ENCODE results near the gene VAMP4. TPM values are rescaled to one million over a fixed set of nuclear protein-coding genes. Genes with fewer than 3 reads are reported as not detected.
"Not testable (repeated sequence)": the region's sequence is repeated elsewhere in the genome, so short reads cannot be mapped to it uniquely, and the experiment has no call there.

Gene VAMP4
- total RNA-seq, 1 donor from 2014 or later, result 10.2 TPM

DNA sequence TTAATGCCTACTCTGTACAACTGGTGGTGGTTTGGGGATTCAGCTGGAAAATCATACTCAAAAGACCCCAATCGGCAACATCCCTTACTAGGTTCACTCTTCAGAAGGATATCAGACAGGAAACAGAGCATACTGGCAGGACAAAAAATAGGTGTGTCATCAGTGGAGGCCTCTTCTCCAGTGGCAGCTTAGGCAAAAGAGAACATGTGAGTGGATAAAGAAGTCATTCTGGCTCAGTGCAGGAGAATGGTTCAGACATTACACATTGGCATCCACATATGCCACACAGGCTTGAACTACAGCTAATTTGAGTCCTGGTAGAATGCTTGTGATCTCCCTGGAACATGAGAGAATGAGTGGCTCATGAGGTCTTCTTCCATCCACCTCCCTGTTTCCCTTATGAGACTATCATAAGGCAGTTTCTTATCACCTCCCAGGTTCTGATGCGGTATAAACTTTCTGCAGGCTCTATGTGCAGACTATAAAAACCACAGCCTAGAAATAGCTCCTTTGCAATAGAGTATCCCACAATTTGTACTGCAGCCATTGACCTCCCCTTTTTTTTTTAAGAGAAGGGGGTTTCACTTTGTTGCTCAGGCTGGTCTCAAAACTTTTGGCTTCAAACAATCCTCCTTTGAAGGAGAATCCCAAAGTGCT is 24.7 kb downstream of the VAMP4 start:
- H3K4me3 Mint-ChIP-seq (ENCODE audit: low read depth), result no peak overlapping the region
- H3K4me1 Mint-ChIP-seq (ENCODE audit: low read depth), result peaks cover 3% of the 10 kb centered on the region
- no peak overlapping the region for H3K27ac Mint-ChIP-seq
- no peaks in the 10 kb centered on the region for H3K27me3 Mint-ChIP-seq (ENCODE audit: low read depth)
- H3K9me3 Mint-ChIP-seq, result no peaks in the 10 kb centered on the region
- H3K36me3 Mint-ChIP-seq (ENCODE audit: low read depth), result peaks cover 17% of the 10 kb centered on the region
- no peak for DNase-seq (ENCODE audit: low spot score)
- intact Hi-C loops (cut with micrococcal nuclease), result no loop called here

GRCh38 chr1:171716616-171717015 is 25.2 kb downstream of the VAMP4 start:
- Mint-ChIP-seq H3K27me3 (ENCODE audit: low read depth) (no peaks in the 10 kb centered on the region), H3K4me3 (ENCODE audit: low read depth) (no peak overlapping the region), H3K4me1 (ENCODE audit: low read depth) (peaks cover 3% of the 10 kb centered on the region), H3K36me3 (ENCODE audit: low read depth) (peaks cover 16% of the 10 kb centered on the region), H3K27ac (no peak overlapping the region), H3K9me3 (no peaks in the 10 kb centered on the region)
- DNase-seq (ENCODE audit: low spot score), result no peak
- intact Hi-C loops (cut with micrococcal nuclease), result no loop called here

DNA sequence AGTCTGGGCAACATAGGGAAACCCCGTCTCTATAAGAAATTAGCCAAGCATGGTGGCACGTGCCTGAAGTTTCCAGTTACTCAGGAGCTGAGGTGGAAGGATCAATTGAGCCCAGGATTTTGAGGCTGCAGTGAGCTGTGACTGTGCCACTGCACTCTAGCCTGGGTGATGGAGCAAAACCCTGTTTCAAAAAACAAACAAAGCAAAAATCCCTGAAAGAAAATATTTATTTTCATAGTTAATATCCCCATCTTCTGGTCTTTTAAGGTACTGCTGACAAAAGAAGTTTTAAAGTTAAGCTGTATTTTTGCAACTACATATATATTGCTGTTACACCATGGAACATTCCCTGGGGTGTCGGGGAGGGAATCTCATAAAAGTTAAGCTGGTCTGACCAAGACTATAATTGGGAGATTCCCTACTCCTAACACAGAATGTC is 26.0 kb downstream of the VAMP4 start:
- no peaks in the 10 kb centered on the region for H3K27me3 Mint-ChIP-seq (ENCODE audit: low read depth)
- no peak for DNase-seq (ENCODE audit: low spot score)
- no peak overlapping the region for H3K27ac Mint-ChIP-seq
- intact Hi-C loops (cut with micrococcal nuclease), result no loop called here
- H3K4me3 Mint-ChIP-seq (ENCODE audit: low read depth), result no peak overlapping the region
- H3K9me3 Mint-ChIP-seq, result no peaks in the 10 kb centered on the region
- peaks cover 3% of the 10 kb centered on the region for H3K4me1 Mint-ChIP-seq (ENCODE audit: low read depth)
- H3K36me3 Mint-ChIP-seq (ENCODE audit: low read depth), result peaks cover 13% of the 10 kb centered on the region

DNA sequence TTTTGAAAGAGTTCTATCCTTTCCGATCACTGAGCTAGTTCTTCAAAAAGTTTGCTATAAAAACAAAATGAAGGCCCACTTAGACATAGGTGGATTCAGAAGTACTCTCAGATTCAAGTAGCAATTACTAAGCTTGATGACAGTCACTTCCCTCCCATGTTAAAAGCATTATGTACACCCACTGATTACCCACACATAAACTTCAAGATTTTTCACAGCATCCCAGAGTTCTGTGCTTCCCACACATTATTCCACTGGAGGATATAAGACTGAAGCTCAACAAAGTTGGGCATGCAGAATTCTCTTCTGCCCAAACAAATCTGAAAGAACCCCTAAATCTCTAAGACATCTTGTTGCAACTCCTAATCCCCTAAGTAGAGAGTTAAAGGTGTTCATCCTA is 29.5 kb downstream of the VAMP4 start:
- intact Hi-C loops (cut with micrococcal nuclease), result no loop called here

GRCh38 chr1:171711643-171712042 is 30.2 kb downstream of the VAMP4 start:
- Mint-ChIP-seq H3K4me3 (ENCODE audit: low read depth) (no peak overlapping the region), H3K27me3 (ENCODE audit: low read depth) (no peaks in the 10 kb centered on the region), H3K36me3 (ENCODE audit: low read depth) (peaks cover 20% of the 10 kb centered on the region), H3K9me3 (no peaks in the 10 kb centered on the region), H3K27ac (no peak overlapping the region), H3K4me1 (ENCODE audit: low read depth) (no peaks in the 10 kb centered on the region)
- intact Hi-C loops (cut with micrococcal nuclease), result no loop called here
- DNase-seq (ENCODE audit: low spot score), result no peak

More for the DNA sequence above, 29.5 kb downstream of the VAMP4 start:
- peaks cover 19% of the 10 kb centered on the region for H3K36me3 Mint-ChIP-seq (ENCODE audit: low read depth)
- no peaks in the 10 kb centered on the region for H3K9me3 Mint-ChIP-seq
- DNase-seq (ENCODE audit: low spot score), result no peak
- H3K4me1 Mint-ChIP-seq (ENCODE audit: low read depth), result no peaks in the 10 kb centered on the region
- H3K27ac Mint-ChIP-seq, result no peak overlapping the region
- H3K4me3 Mint-ChIP-seq (ENCODE audit: low read depth), result no peak overlapping the region
- H3K27me3 Mint-ChIP-seq (ENCODE audit: low read depth), result no peaks in the 10 kb centered on the region

DNA sequence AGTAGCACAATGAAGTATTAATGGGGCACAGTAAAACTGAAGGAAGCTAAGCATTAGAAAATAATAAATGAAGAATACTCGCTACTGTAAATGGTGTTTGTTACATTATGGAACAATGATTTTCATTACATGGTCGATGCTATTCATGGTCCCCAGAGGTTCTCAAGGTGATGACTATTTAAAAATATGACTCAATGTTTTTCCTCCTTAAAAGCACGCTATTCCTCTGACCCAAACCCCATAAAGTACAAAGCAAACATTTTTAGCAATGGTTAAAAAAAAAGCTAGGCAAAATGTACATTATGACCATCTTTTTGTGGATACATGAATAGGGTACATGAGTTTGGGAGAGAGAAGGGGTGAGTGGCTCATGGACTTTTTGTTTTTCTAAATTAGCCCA is 34.3 kb downstream of the VAMP4 start:
- peaks cover 29% of the 10 kb centered on the region for H3K36me3 Mint-ChIP-seq (ENCODE audit: low read depth)
- H3K4me3 Mint-ChIP-seq (ENCODE audit: low read depth), result no peak overlapping the region
- H3K27ac Mint-ChIP-seq, result no peak overlapping the region

DNA sequence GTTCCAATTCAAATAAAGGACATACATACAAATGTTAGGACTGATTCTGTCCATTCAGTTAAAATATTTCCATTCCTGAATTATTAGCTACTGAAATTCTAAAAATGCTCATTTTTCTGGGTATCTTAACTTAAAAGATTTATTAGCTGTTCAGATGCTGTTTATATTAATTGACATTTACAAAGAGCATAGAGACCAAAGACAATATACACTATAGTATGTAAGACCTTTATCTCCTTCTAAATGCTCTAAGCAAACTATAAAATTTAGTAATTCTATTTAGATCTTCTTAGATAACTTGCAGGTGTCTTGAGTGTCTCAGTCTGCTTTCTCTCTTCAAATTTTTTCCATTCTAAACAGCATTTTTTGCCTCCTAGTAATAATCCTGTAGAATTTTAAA is 39.3 kb downstream of the VAMP4 start:
- H3K27ac Mint-ChIP-seq, result no peak overlapping the region
- intact Hi-C loops (cut with micrococcal nuclease), result no loop called here
- no peak for DNase-seq (ENCODE audit: low spot score)
- H3K4me1 Mint-ChIP-seq (ENCODE audit: low read depth), result no peaks in the 10 kb centered on the region
- no peak overlapping the region for H3K4me3 Mint-ChIP-seq (ENCODE audit: low read depth)
- no peaks in the 10 kb centered on the region for H3K9me3 Mint-ChIP-seq
- peaks cover 24% of the 10 kb centered on the region for H3K36me3 Mint-ChIP-seq (ENCODE audit: low read depth)
- H3K27me3 Mint-ChIP-seq (ENCODE audit: low read depth), result no peaks in the 10 kb centered on the region

More for the DNA sequence above, 34.3 kb downstream of the VAMP4 start:
- H3K27me3 Mint-ChIP-seq (ENCODE audit: low read depth), result no peaks in the 10 kb centered on the region
- intact Hi-C loops (cut with micrococcal nuclease), result no loop called here
- DNase-seq (ENCODE audit: low spot score), result no peak
- no peaks in the 10 kb centered on the region for H3K4me1 Mint-ChIP-seq (ENCODE audit: low read depth)
- H3K9me3 Mint-ChIP-seq, result no peaks in the 10 kb centered on the region

DNA sequence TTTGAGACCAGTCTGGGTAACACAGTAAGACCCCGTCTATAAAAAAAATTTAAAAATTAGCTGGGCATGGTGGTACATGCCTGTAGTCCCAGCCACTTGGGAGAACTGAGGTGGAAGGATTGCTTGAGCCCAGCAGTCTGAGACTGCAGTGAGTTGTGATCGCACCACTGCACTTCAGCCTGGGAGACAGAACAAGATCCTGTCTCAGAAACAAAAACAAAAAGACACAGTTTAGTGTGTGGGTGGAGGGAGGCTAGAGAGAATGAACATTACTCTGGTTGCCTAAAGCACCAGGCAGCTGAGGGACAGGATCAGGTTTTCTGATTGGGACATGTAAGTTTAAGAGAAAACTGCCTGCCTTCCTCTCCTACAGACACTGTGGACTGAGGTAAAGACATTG is 42.3 kb downstream of the VAMP4 start:
- no peaks in the 10 kb centered on the region for H3K4me1 Mint-ChIP-seq (ENCODE audit: low read depth)

GRCh38 chr1:171695772-171696171 is 46.1 kb downstream of the VAMP4 start:
- H3K36me3 Mint-ChIP-seq (ENCODE audit: low read depth); H3K9me3 Mint-ChIP-seq; DNase-seq (ENCODE audit: low spot score); intact Hi-C loops (cut with micrococcal nuclease); H3K27me3 Mint-ChIP-seq (ENCODE audit: low read depth); H3K4me3 Mint-ChIP-seq (ENCODE audit: low read depth); H3K27ac Mint-ChIP-seq; H3K4me1 Mint-ChIP-seq (ENCODE audit: low read depth): not testable (repeated sequence)

More for the DNA sequence above, 42.3 kb downstream of the VAMP4 start:
- Mint-ChIP-seq H3K36me3 (ENCODE audit: low read depth) (peaks cover 16% of the 10 kb centered on the region), H3K9me3 (peaks cover 4% of the 10 kb centered on the region), H3K4me3 (ENCODE audit: low read depth) (no peak overlapping the region), H3K27ac (no peak overlapping the region), H3K27me3 (ENCODE audit: low read depth) (no peaks in the 10 kb centered on the region)
- no peak for DNase-seq (ENCODE audit: low spot score)
- intact Hi-C loops (cut with micrococcal nuclease), result no loop called here

GRCh38 chr1:171693541-171693940 is 48.3 kb downstream of the VAMP4 start:
- intact Hi-C loops (cut with micrococcal nuclease); H3K4me3 Mint-ChIP-seq (ENCODE audit: low read depth): not testable (repeated sequence)

GRCh38 chr1:171683870-171684269 is 58.0 kb downstream of the VAMP4 start:
- Mint-ChIP-seq H3K9me3 (no peaks in the 10 kb centered on the region), H3K4me1 (ENCODE audit: low read depth) (no peaks in the 10 kb centered on the region), H3K4me3 (ENCODE audit: low read depth) (no peak overlapping the region), H3K27ac (no peak overlapping the region), H3K36me3 (ENCODE audit: low read depth) (no peaks in the 10 kb centered on the region), H3K27me3 (ENCODE audit: low read depth) (no peaks in the 10 kb centered on the region)
- no peak for DNase-seq (ENCODE audit: low spot score)
- intact Hi-C loops (cut with micrococcal nuclease), result no loop called here

More at GRCh38 chr1:171693541-171693940, 48.3 kb downstream of the VAMP4 start:
- H3K4me1 Mint-ChIP-seq (ENCODE audit: low read depth); H3K36me3 Mint-ChIP-seq (ENCODE audit: low read depth); H3K9me3 Mint-ChIP-seq; DNase-seq (ENCODE audit: low spot score); H3K27me3 Mint-ChIP-seq (ENCODE audit: low read depth); H3K27ac Mint-ChIP-seq: not testable (repeated sequence)

GRCh38 chr1:171680339-171680738 is 61.5 kb downstream of the VAMP4 start:
- DNase-seq (ENCODE audit: low spot score), result no peak
- intact Hi-C loops (cut with micrococcal nuclease), result no loop called here
- Mint-ChIP-seq H3K36me3 (ENCODE audit: low read depth) (no peaks in the 10 kb centered on the region), H3K27ac (no peak overlapping the region), H3K4me1 (ENCODE audit: low read depth) (no peaks in the 10 kb centered on the region), H3K4me3 (ENCODE audit: low read depth) (no peak overlapping the region), H3K27me3 (ENCODE audit: low read depth) (peaks cover 9% of the 10 kb centered on the region), H3K9me3 (no peaks in the 10 kb centered on the region)

DNA sequence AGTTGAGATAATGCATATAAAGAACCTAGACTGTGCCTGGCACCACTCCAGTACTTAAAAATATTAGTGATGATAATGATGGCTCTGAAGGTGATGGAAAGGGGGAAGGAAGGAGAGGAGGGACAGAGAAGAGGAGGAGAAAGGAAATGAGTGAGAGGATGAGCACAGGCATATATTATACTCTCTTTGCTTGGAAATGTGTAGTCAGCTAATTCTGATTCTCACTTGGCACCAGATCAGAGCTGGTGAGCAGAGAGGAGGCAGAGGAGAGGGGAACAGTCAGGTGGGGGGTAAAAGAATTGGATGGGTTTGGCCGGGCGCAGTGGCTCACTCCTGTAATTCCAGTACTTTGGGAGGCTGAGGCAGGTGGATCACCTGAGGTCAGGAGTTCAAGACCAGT is 65.0 kb downstream of the VAMP4 start:
- no peak overlapping the region for H3K27ac Mint-ChIP-seq
- no peak overlapping the region for H3K4me3 Mint-ChIP-seq (ENCODE audit: low read depth)
- no peaks in the 10 kb centered on the region for H3K9me3 Mint-ChIP-seq
- H3K4me1 Mint-ChIP-seq (ENCODE audit: low read depth), result no peaks in the 10 kb centered on the region
- no peak for DNase-seq (ENCODE audit: low spot score)
- H3K27me3 Mint-ChIP-seq (ENCODE audit: low read depth), result peaks cover 28% of the 10 kb centered on the region
- H3K36me3 Mint-ChIP-seq (ENCODE audit: low read depth), result no peaks in the 10 kb centered on the region
- intact Hi-C loops (cut with micrococcal nuclease), result no loop called here
